ENCODE data around the gene ELK4.

ELK4 gene

GRCh38 chr1:205570796-205571537 lies 60.8 kb downstream of the ELK4 start:
- Histone ChIP-seq H2AFZ (ENCODE audit: low read length) (no peak overlapping the region), H4K20me1 (ENCODE audit: insufficient read depth, low read length) (no peaks in the 10 kb centered on the region), H3K4me2 (ENCODE audit: low read depth, low read length) (no peak overlapping the region), H3K9me3 (replicated peaks; ENCODE audit: insufficient read depth, low read length) (no peaks in the 10 kb centered on the region), H3K9ac (ENCODE audit: low read length) (no peak overlapping the region), H3K27me3 (replicated peaks; ENCODE audit: insufficient read depth, low read length) (peaks cover 61% of the 10 kb centered on the region), H3K27ac (ENCODE audit: low read length) (no peak overlapping the region), H3K79me2 (ENCODE audit: low read length) (no peaks in the 10 kb centered on the region), H3K4me3 (ENCODE audit: low read length) (no peak overlapping the region), H3K4me1 (ENCODE audit: low read length) (no peaks in the 10 kb centered on the region), H3K36me3 (replicated peaks; ENCODE audit: insufficient read depth, low read length) (no peaks in the 10 kb centered on the region), H3K9me2 (replicated peaks; ENCODE audit: insufficient read depth, low read length) (no peaks in the 10 kb centered on the region), H3F3A (ENCODE audit: insufficient read depth, low read length) (no peaks in the 10 kb centered on the region)
- TF ChIP-seq CTCF (IDR thresholded peaks at IDR 0.05; ENCODE audit: low read length) (no peak), EZH2phosphoT487 (IDR thresholded peaks at IDR 0.05; ENCODE audit: low read length) (no peak), EZH2 (optimal IDR thresholded peaks at IDR 0.05; ENCODE audit: low read depth, low read length) (no peak)
- no peak for DNase-seq

- H3K79me2 ChIP-seq (ENCODE audit: low read length), result no peaks in the 10 kb centered on the region
- H3K4me2 ChIP-seq (ENCODE audit: low read depth, low read length), result no peak overlapping the region
- no peaks in the 10 kb centered on the region for H4K20me1 ChIP-seq (ENCODE audit: insufficient read depth, low read length)
- TF ChIP-seq EZH2 (optimal IDR thresholded peaks at IDR 0.05; ENCODE audit: low read depth, low read length), result no peak
- TF ChIP-seq EZH2phosphoT487 (IDR thresholded peaks at IDR 0.05; ENCODE audit: low read length), result no peak
- no peak for TF ChIP-seq CTCF (IDR thresholded peaks at IDR 0.05; ENCODE audit: low read length)
- peaks cover 62% of the 10 kb centered on the region for H3K27me3 ChIP-seq (replicated peaks; ENCODE audit: insufficient read depth, low read length)
- H2AFZ ChIP-seq (ENCODE audit: low read length), result no peak overlapping the region
- H3K9me3 ChIP-seq (replicated peaks; ENCODE audit: insufficient read depth, low read length), result no peaks in the 10 kb centered on the region
- no peaks in the 10 kb centered on the region for H3K36me3 ChIP-seq (replicated peaks; ENCODE audit: insufficient read depth, low read length)
- H3F3A ChIP-seq (ENCODE audit: insufficient read depth, low read length), result no peaks in the 10 kb centered on the region
- H3K9me2 ChIP-seq (replicated peaks; ENCODE audit: insufficient read depth, low read length), result no peaks in the 10 kb centered on the region
- no peak overlapping the region for H3K9ac ChIP-seq (ENCODE audit: low read length)
- H3K4me1 ChIP-seq (ENCODE audit: low read length), result no peaks in the 10 kb centered on the region
- no peak overlapping the region for H3K4me3 ChIP-seq (ENCODE audit: low read length)
- no peak overlapping the region for H3K27ac ChIP-seq (ENCODE audit: low read length)
- no peak for DNase-seq
Measured at GRCh38 chr1:205570173-205570501, 61.7 kb downstream of the ELK4 start.

- H3F3A ChIP-seq (ENCODE audit: insufficient read depth, low read length), result no peaks in the 10 kb centered on the region
- no peak for DNase-seq
- H3K4me1 ChIP-seq (ENCODE audit: low read length), result no peaks in the 10 kb centered on the region
- H3K4me2 ChIP-seq (ENCODE audit: low read depth, low read length), result no peak overlapping the region
- H3K27me3 ChIP-seq (replicated peaks; ENCODE audit: insufficient read depth, low read length), result peaks cover 62% of the 10 kb centered on the region
- no peak for TF ChIP-seq CTCF (IDR thresholded peaks at IDR 0.05; ENCODE audit: low read length)
- TF ChIP-seq EZH2 (optimal IDR thresholded peaks at IDR 0.05; ENCODE audit: low read depth, low read length), result no peak
- no peak for TF ChIP-seq EZH2phosphoT487 (IDR thresholded peaks at IDR 0.05; ENCODE audit: low read length)
- H4K20me1 ChIP-seq (ENCODE audit: insufficient read depth, low read length), result no peaks in the 10 kb centered on the region
- H3K79me2 ChIP-seq (ENCODE audit: low read length), result no peaks in the 10 kb centered on the region
- no peak overlapping the region for H3K9ac ChIP-seq (ENCODE audit: low read length)
- H3K9me2 ChIP-seq (replicated peaks; ENCODE audit: insufficient read depth, low read length), result no peaks in the 10 kb centered on the region
- no peak overlapping the region for H3K4me3 ChIP-seq (ENCODE audit: low read length)
- H2AFZ ChIP-seq (ENCODE audit: low read length), result no peak overlapping the region
- H3K9me3 ChIP-seq (replicated peaks; ENCODE audit: insufficient read depth, low read length), result no peaks in the 10 kb centered on the region
- no peaks in the 10 kb centered on the region for H3K36me3 ChIP-seq (replicated peaks; ENCODE audit: insufficient read depth, low read length)
- no peak overlapping the region for H3K27ac ChIP-seq (ENCODE audit: low read length)
Measured at GRCh38 chr1:205569411-205570172, 62.2 kb downstream of the ELK4 start.

Measured in MM.1S (cell line).